GM12874 (cell line): ENCODE data around the gene NELL2.

Experiments used
- TF ChIP-seq, protein P1 (sequence below): IDR thresholded peaks from 2 replicates; pipeline ENCODE4 v1.5.1; 2011; ENCODE audit warnings: low read depth, mild to moderate bottlenecking, control low read depth, low read length, moderate library complexity; ENCODE audit not compliant: insufficient read depth

The NELL2 gene

DNA sequence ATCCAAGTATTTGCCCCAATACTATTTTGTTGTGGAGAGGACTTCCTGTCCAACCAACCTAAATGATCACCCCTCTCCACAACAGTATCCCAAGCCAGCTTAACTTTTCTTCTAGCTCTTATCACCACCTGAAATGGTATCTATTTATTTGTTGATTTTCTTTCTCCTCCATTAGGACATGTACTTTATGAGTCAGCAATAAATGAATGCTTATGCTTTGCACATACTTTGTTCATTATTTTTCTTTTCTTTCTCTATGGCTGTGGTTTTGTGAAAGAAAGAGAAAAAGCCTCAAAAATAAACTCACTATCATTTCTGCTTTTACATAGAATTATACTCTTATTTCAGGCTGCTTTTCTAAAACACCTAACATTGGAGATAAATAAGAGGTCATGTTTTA is 371.3 kb downstream of the NELL2 start:
- TF ChIP-seq, protein P1, sequence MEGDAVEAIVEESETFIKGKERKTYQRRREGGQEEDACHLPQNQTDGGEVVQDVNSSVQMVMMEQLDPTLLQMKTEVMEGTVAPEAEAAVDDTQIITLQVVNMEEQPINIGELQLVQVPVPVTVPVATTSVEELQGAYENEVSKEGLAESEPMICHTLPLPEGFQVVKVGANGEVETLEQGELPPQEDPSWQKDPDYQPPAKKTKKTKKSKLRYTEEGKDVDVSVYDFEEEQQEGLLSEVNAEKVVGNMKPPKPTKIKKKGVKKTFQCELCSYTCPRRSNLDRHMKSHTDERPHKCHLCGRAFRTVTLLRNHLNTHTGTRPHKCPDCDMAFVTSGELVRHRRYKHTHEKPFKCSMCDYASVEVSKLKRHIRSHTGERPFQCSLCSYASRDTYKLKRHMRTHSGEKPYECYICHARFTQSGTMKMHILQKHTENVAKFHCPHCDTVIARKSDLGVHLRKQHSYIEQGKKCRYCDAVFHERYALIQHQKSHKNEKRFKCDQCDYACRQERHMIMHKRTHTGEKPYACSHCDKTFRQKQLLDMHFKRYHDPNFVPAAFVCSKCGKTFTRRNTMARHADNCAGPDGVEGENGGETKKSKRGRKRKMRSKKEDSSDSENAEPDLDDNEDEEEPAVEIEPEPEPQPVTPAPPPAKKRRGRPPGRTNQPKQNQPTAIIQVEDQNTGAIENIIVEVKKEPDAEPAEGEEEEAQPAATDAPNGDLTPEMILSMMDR = no peak

DNA sequence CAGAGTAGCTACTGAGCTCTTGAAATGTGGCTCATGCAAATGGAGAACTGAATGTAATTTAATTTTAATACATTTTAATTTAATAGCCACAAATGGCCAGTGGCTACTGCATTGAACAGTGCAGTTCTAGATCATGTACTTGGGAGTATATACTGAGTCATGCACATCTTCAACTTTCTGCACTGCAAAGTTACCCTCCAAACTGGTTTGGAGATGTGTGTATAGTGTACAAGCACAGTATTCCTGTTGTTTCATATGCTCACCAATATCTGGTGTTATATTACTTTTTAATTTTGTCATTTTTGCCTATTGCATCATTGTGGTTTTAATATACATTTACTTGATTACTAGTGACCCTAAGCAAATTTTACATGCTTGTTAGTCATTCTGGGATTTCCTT is 372.8 kb downstream of the NELL2 start:
- TF ChIP-seq, protein P1 = no peak

DNA sequence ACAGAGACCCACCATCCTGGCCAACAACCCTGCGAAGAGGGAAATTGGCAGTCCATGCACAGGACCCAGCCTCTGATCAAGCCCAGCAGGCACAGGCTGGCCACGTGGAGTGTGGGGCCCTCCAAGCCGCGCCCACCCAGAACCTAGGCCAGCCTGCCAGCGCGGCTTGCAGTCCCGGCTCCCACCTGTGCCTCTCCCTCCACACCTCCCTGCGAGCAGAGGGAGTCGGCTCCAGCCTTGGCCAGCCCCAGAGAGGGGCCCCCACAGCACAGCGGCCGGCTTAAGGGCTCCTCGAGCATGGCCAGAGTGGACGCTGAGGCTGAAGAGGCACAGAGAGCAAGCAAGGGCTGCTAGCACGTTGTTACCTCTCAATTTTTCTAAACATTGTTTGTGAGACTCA is 373.4 kb downstream of the NELL2 start:
- TF ChIP-seq, protein P1 = no peak

DNA sequence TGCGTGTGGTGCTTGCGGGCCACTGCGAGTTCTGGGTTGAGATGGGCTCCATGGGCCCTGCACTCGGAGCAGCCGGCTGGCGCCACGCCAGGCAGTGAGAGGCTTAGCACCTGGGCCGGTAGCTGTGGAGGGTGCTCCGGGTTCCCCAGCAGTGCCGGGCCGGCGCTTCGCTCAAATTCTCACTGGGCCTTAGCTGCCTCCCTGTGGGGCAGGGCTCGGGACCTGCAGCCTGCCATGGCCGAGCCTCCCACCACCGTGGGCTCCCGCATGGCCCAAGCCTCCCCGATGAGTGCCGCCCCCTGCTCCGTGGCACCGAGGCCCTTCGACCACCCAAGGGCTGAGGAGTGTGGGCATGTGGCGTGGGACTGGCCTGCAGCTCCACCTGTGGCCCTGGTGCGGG is 375.7 kb downstream of the NELL2 start:
- TF ChIP-seq, protein P1 = no peak

DNA sequence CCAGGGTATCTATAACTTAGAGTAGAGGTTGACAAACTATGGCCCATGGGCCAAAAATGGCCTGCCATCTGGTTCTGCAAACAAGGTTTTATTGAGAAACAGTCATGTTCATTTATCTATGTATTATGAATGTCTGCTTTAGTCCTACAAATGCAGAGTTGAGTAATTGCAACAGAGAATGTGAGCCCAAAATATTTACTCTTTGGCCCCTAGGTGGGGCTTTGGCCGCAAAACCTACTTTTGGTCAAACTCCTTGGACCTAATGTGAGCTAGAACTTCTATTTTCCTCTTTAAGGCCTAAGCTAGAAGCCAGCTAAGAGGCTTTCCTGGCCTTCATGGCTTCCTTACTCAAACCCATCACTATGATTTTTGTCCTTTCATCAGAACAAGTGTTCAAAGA is 379.1 kb downstream of the NELL2 start:
- TF ChIP-seq, protein P1 = 0 out of 2 replicates have a peak, but pooled peaks have one; percentile 15

DNA sequence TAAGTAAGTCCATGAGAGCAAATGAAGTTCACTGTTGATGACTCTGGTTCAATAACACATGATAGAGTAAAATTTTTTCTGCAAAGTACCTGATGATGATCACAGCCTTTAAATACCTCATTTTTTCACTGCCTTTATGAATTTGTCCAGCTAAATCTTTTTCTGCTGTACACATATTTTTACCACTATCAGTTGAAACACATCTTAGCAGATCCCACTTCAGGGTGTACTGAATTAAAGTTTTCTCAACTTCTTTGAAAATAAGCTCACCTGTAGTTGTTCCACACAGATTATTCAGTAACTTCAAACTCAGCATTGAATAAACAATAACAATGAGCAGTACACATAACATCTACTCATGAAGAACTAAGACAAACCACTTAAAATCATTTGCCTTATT is 385.9 kb downstream of the NELL2 start:
- TF ChIP-seq, protein P1 = no peak

DNA sequence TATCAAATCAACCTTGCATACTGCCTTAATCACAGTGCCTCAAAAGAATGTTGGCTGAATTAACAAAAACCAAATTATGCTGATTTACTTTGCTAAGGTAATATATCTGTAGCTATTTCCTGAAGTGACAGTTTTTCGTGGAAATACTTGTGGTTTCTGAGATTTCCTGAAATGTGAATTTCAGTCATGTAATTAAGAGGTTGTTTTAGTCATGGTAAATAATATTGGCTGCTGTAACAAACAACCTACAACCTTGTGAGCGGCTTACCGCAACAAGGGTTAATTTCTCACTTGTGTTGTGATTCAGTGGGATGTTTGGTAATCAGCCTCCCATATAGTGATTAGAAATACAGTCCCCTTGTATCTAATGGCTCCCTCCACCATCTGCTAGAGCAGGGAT is 387.9 kb downstream of the NELL2 start:
- TF ChIP-seq, protein P1 = no peak

DNA sequence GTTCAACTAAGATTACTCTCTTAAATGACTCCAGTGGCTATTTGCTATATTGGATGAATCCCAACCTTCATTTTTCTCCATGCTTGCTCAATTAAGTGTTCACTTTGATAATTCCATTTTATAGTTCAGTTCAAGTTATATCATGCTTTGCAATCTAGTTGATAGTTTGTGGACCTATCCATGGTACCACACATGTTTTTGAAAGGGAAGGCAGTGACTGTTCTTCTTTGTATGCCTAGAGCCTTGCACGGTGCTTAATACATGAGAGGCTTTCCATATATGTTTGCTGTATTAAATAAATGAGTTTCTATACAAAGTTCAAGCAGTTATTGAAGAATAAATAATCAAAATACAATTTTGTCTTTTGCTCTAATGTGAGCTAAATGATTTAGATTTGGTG is 391.3 kb downstream of the NELL2 start:
- TF ChIP-seq, protein P1 = no peak
